ENCODE results near the gene TMEM72. TPM values are rescaled to one million over a fixed set of nuclear protein-coding genes. Genes with fewer than 3 reads are reported as not detected.

The TMEM72 gene
- total and polyA plus RNA-seq, 2 experiments from 2014 or later = not detected

- DNase-seq (ENCODE audit: low spot score) = no peak
- peaks cover 6% of the 10 kb centered on the region; the same call in 1 of the 2 replicates for H3F3A ChIP-seq (replicated peaks; ENCODE audit: low read depth)
- no peak for TF ChIP-seq JUNB (IDR thresholded peaks at IDR 0.05; ENCODE audit: unreplicated experiment)
- no peak for TF ChIP-seq CTCF (conservative IDR thresholded peaks at IDR 0.05; ENCODE audit: low read depth in 2 of 2)
- no peak for TF ChIP-seq ETS1 (IDR thresholded peaks at IDR 0.05)
- TF ChIP-seq REST (IDR thresholded peaks at IDR 0.05; ENCODE audit: unreplicated experiment) = no peak
- TF ChIP-seq ZNF331 (CRISPR knock-in tag; IDR thresholded peaks at IDR 0.05; ENCODE audit: low read depth) = no peak
- TF ChIP-seq EZH2phosphoT487 (IDR thresholded peaks at IDR 0.05; ENCODE audit: unreplicated experiment) = no peak
- no peak for TF ChIP-seq ZNF462 (CRISPR knock-in tag; IDR thresholded peaks at IDR 0.05)
- no peak for TF ChIP-seq EZH2 (IDR thresholded peaks at IDR 0.05; ENCODE audit: low read depth, unreplicated experiment)
- TF ChIP-seq POLR2AphosphoS5 (IDR thresholded peaks at IDR 0.05; ENCODE audit: low read depth) = no peak
- no peak for TF ChIP-seq CREB1 (CRISPR knock-in tag; IDR thresholded peaks at IDR 0.05; ENCODE audit: low read depth)
- TF ChIP-seq ZNF114 (CRISPR knock-in tag; IDR thresholded peaks at IDR 0.05) = no peak
- no peak for TF ChIP-seq STAT1 (IDR thresholded peaks at IDR 0.05; ENCODE audit: unreplicated experiment)
- no peak for TF ChIP-seq NANOG (IDR thresholded peaks at IDR 0.05; ENCODE audit: borderline replicate concordance)
- Mint-ChIP-seq H3K36me3 (ENCODE audit: low read depth) (peaks cover 22% of the 10 kb centered on the region), H3K4me1 (peaks cover 50% of the 10 kb centered on the region), H3K27me3 (ENCODE audit: insufficient read depth, low read depth, poor library complexity) (peaks cover 17% of the 10 kb centered on the region), H3K27ac (no peak overlapping the region), H3K9me3 (no peaks in the 10 kb centered on the region; the same call in 2 of the 3 replicates), H3K4me3 (no peak overlapping the region)
- H3K4me2 ChIP-seq = no peak overlapping the region
- H3K9me2 ChIP-seq (ENCODE audit: insufficient read depth) = peaks cover 9% of the 10 kb centered on the region; the same call in 1 of the 2 replicates
- no peaks in the 10 kb centered on the region for H3K27me3 ChIP-seq (ENCODE audit: insufficient read depth)
- H2AFZ ChIP-seq = no peak overlapping the region
- no peaks in the 10 kb centered on the region for H4K20me1 ChIP-seq (replicated peaks; ENCODE audit: insufficient read depth)
- H3K36me3 ChIP-seq (ENCODE audit: insufficient read depth) = no peaks in the 10 kb centered on the region
- ATAC-seq = no peak
- H3K4me3 ChIP-seq = no peak overlapping the region
- H3K27ac ChIP-seq (ENCODE audit: low read depth) = no peak overlapping the region
- H3K79me2 ChIP-seq (replicated peaks; ENCODE audit: insufficient read depth) = no peaks in the 10 kb centered on the region; the same call in 1 of the 2 replicates
- peaks cover 34% of the 10 kb centered on the region for H3K4me1 ChIP-seq (ENCODE audit: insufficient read depth)
Measured at GRCh38 chr10:44968091-44968490, 57.0 kb downstream of the TMEM72 start.

Measured in GM23338 (cell line).